CD14-positive monocyte (primary cell): Measurements from ENCODE around the gene SIGLEC1. TPM values are rescaled to one million over a fixed set of nuclear protein-coding genes. Genes with fewer than 3 reads are reported as not detected.

Experiments used
- DNase-seq, 3 donors: peaks; one replicate each; pipeline ENCODE4 v3.0.0-alpha.2; 2011 to 2022
- H2AFZ ChIP-seq: 2 replicates; pipeline ENCODE4 v1.6.0; 2012; ENCODE audit warnings: mild to moderate bottlenecking, low read depth, low read length, inconsistent platforms; ENCODE audit not compliant: insufficient read depth, poor library complexity, severe bottlenecking
- H3K27ac ChIP-seq, 2 donors: 1 replicate in 1 of 2; 2 replicates in 1 of 2; pipeline ENCODE4 v1.5.1; 2012 to 2013; ENCODE audit warnings: low read length in 2 of 2, control low read depth in 1 of 2, inconsistent platforms in 1 of 2, low read depth in 1 of 2, mild to moderate bottlenecking in 1 of 2
- H3K27me3 ChIP-seq, 2 donors: one replicate each; pipeline versions ENCODE4 v1.6.0 to v1.6.1; 2011 to 2013; ENCODE audit warnings: low read length in 2 of 2; ENCODE audit not compliant: control insufficient read depth in 2 of 2, insufficient read depth in 2 of 2
- H3K36me3 ChIP-seq, 2 donors: replicated peaks in 1 of 2; 1 replicate in 1 of 2; 2 replicates in 1 of 2; pipeline versions ENCODE4 v1.5.1 to v1.6.1; 2012 to 2013; ENCODE audit warnings: low read length in 2 of 2, control low read depth in 1 of 2, inconsistent platforms in 1 of 2, mild to moderate bottlenecking in 1 of 2; ENCODE audit not compliant: insufficient read depth in 2 of 2, control insufficient read depth in 1 of 2
- H3K4me1 ChIP-seq, 2 donors: 1 replicate in 1 of 2; 2 replicates in 1 of 2; pipeline versions ENCODE4 v1.5.1 to v1.6.1; 2012 to 2013; ENCODE audit warnings: low read length in 2 of 2, control low read depth in 1 of 2, inconsistent platforms in 1 of 2, mild to moderate bottlenecking in 1 of 2, moderate library complexity in 1 of 2; ENCODE audit not compliant: insufficient read depth in 2 of 2, control insufficient read depth in 1 of 2
- H3K4me2 ChIP-seq: replicated peaks from 2 replicates; pipeline ENCODE3; 2012; ENCODE audit warnings: low read length, moderate library complexity, mild to moderate bottlenecking; ENCODE audit not compliant: poor library complexity, severe bottlenecking; ENCODE audit errors: extremely low read depth
- H3K4me3 ChIP-seq, 3 experiments: fragments of 200-600 bp in 1 of 3; sonication (generic) in 1 of 3; replicated peaks in 1 of 3; 1 replicate in 2 of 3; 2 replicates in 1 of 3; pipeline ENCODE4 v1.5.1; 2011 to 2013; ENCODE audit warnings: low read length in 3 of 3, mild to moderate bottlenecking in 3 of 3, control low read depth in 2 of 3, low read depth in 2 of 3, inconsistent platforms in 1 of 3, moderate library complexity in 1 of 3
- H3K79me2 ChIP-seq: 2 replicates; pipeline ENCODE4 v1.6.0; 2012; ENCODE audit warnings: mild to moderate bottlenecking, control low read depth, inconsistent platforms, low read length, moderate library complexity; ENCODE audit not compliant: insufficient read depth
- H3K9ac ChIP-seq: 2 replicates; pipeline ENCODE4 v1.6.0; 2017; ENCODE audit warnings: low read length, mild to moderate bottlenecking; ENCODE audit not compliant: insufficient read depth, poor library complexity, severe bottlenecking
- H3K9me3 ChIP-seq, 2 donors: replicated peaks in 1 of 2; 1 replicate in 1 of 2; 2 replicates in 1 of 2; pipeline versions ENCODE4 v1.5.1 to v1.6.1; 2012 to 2013; ENCODE audit warnings: low read length in 2 of 2, control low read depth in 1 of 2; ENCODE audit not compliant: control insufficient read depth in 1 of 2, insufficient read depth in 1 of 2
- H4K20me1 ChIP-seq: 2 replicates; pipeline ENCODE4 v1.6.0; 2012; ENCODE audit warnings: mild to moderate bottlenecking, low read length, control low read depth, moderate library complexity; ENCODE audit not compliant: insufficient read depth
- H3K27ac Mint-ChIP-seq, 7 donors: one replicate each; pipeline ENCODE4 v1.8.0; 2020; ENCODE audit warnings: mild to moderate bottlenecking in 7 of 7, mixed read lengths in 7 of 7, moderate library complexity in 6 of 7, inconsistent platforms in 2 of 7
- H3K27me3 Mint-ChIP-seq, 3 donors: one replicate each; pipeline ENCODE4 v1.8.0; 2021 to 2022; ENCODE audit warnings: low read depth in 3 of 3, mild to moderate bottlenecking in 3 of 3, mixed read lengths in 3 of 3, moderate library complexity in 3 of 3, inconsistent platforms in 1 of 3
- H3K36me3 Mint-ChIP-seq, 2 donors: one replicate each; pipeline ENCODE4 v1.8.0; 2020; ENCODE audit warnings: mixed read lengths in 2 of 2, inconsistent platforms in 1 of 2, mild to moderate bottlenecking in 1 of 2
- H3K4me1 Mint-ChIP-seq: one replicate; pipeline ENCODE4 v1.8.0; 2020; ENCODE audit warnings: mild to moderate bottlenecking, mixed read lengths
- H3K4me3 Mint-ChIP-seq, 2 donors: one replicate each; pipeline ENCODE4 v1.8.0; 2020; ENCODE audit warnings: mild to moderate bottlenecking in 2 of 2, mixed read lengths in 2 of 2, moderate library complexity in 1 of 2
- H3K9me3 Mint-ChIP-seq, 7 donors: one replicate each; pipeline ENCODE4 v1.8.0; 2020 to 2022; ENCODE audit warnings: mixed read lengths in 7 of 7, mild to moderate bottlenecking in 6 of 7, moderate library complexity in 6 of 7, inconsistent platforms in 2 of 7
- WGBS: methylation state at CpG from one replicate; pipeline ENCODE4 v1.1.5; 2013; ENCODE audit warnings: missing lambda C conversion rate; ENCODE audit not compliant: insufficient coverage; 5-methylcytosine and 5-hydroxymethylcytosine counted together
- intact Hi-C, 2 donors: fragments of 100-400 bp; cut with micrococcal nuclease; formaldehyde crosslinking; loops; one replicate each; pipeline versions ENCODE4 v1.15.0 to v1.15.1; 2023
- polyA plus RNA-seq, 3 donors: library from polyadenylated mRNA; depleted of rRNA in 1 of 3; unstranded in 2 of 3; stranded (reverse) in 1 of 3; fragments of 300-500 nt in 2 of 3; fragments of >200 nt in 1 of 3; fragmentation: Illumina TruSeq in 2 of 3; gene quantifications; 1 replicate in 2 of 3; 2 replicates in 1 of 3; pipeline ENCODE4 v1.2.3, GENCODE V29; 2012 to 2021
- TF ChIP-seq, protein P1 (sequence below): fragments of 200-600 bp; IDR thresholded peaks from one replicate; pipeline ENCODE4 v1.8.0; 2022; ENCODE audit warnings: antibody characterized with exemption, mild to moderate bottlenecking

Gene SIGLEC1
- polyA plus RNA-seq, 3 donors = 1.6 to 23.5 (median 2.5) TPM

GRCh38 chr20:3667434-3668037 is 44.9 kb downstream of the SIGLEC1 start:
- intact Hi-C loops = no loop called here
- H3K9ac ChIP-seq = no peak overlapping the region
- no peak overlapping the region for H3K27ac ChIP-seq
- no peaks in the 10 kb centered on the region for H3K9me3 ChIP-seq
- DNase-seq = no peak
- H3K4me3 Mint-ChIP-seq = peak overlapping the region in 1 of 2 donors; percentile 54
- H3K9me3 Mint-ChIP-seq = peaks cover 0 to 2% (median 0%) of the 10 kb centered on the region in 7 donors
- H3K36me3 ChIP-seq = no peaks in the 10 kb centered on the region
- H3K27me3 Mint-ChIP-seq = peaks cover 25 to 51% (median 50%) of the 10 kb centered on the region in 3 donors
- H3K36me3 Mint-ChIP-seq = no peaks in the 10 kb centered on the region
- peaks cover 3 to 35% of the 10 kb centered on the region in 2 donors for H3K27me3 ChIP-seq
- TF ChIP-seq, protein P1, sequence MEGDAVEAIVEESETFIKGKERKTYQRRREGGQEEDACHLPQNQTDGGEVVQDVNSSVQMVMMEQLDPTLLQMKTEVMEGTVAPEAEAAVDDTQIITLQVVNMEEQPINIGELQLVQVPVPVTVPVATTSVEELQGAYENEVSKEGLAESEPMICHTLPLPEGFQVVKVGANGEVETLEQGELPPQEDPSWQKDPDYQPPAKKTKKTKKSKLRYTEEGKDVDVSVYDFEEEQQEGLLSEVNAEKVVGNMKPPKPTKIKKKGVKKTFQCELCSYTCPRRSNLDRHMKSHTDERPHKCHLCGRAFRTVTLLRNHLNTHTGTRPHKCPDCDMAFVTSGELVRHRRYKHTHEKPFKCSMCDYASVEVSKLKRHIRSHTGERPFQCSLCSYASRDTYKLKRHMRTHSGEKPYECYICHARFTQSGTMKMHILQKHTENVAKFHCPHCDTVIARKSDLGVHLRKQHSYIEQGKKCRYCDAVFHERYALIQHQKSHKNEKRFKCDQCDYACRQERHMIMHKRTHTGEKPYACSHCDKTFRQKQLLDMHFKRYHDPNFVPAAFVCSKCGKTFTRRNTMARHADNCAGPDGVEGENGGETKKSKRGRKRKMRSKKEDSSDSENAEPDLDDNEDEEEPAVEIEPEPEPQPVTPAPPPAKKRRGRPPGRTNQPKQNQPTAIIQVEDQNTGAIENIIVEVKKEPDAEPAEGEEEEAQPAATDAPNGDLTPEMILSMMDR = no peak
- no peak overlapping the region for H3K4me2 ChIP-seq
- H3K4me1 ChIP-seq = peaks cover 2 to 3% of the 10 kb centered on the region in 2 donors
- H3K4me1 Mint-ChIP-seq = no peaks in the 10 kb centered on the region
- no peak overlapping the region for H3K4me3 ChIP-seq
- no peaks in the 10 kb centered on the region for H4K20me1 ChIP-seq
- H2AFZ ChIP-seq = no peak overlapping the region
- 97% methylated on average over 3 of the region's 8 CpGs for WGBS
- no peak overlapping the region for H3K27ac Mint-ChIP-seq
- no peaks in the 10 kb centered on the region for H3K79me2 ChIP-seq

DNA sequence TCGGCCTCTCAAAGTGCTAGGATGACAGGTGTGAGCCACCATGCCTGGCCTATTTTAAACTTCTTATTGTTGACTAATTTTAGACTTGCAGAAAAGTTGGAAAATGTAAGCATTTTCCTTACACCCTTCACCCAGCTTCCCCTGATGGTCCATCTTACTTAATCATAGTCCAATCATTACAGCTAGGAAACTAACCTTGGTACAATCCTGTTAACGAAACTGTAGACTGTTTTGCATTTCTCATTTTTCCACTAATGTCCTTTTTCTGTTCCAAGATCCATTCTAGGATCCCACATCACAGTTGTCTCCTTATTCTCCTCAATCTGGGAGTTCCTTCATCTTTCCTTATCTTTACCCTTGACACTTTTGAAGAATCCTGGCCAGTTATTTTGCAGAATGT is 48.5 kb downstream of the SIGLEC1 start:
- Histone ChIP-seq H3K9me3 (no peaks in the 10 kb centered on the region), H3K9ac (no peak overlapping the region), H3K4me2 (no peak overlapping the region), H3K27ac (no peak overlapping the region), H4K20me1 (no peaks in the 10 kb centered on the region), H3K27me3 (peaks cover 21 to 36% of the 10 kb centered on the region in 2 donors), H3K36me3 (no peaks in the 10 kb centered on the region), H3K79me2 (no peaks in the 10 kb centered on the region), H3K4me1 (peaks cover 6 to 16% of the 10 kb centered on the region in 2 donors), H3K4me3 (no peak overlapping the region), H2AFZ (no peak overlapping the region)
- no peak for DNase-seq
- 91% methylated on average over 1 of the region's 2 CpGs for WGBS
- Mint-ChIP-seq H3K4me1 (peaks cover 12% of the 10 kb centered on the region), H3K9me3 (peaks cover 0 to 7% (median 0%) of the 10 kb centered on the region in 7 donors), H3K4me3 (no peak overlapping the region), H3K36me3 (peaks cover 0 to 3% of the 10 kb centered on the region in 2 donors), H3K27ac (no peak overlapping the region), H3K27me3 (peaks cover 40 to 57% (median 51%) of the 10 kb centered on the region in 3 donors)
- intact Hi-C loops = no loop called here
- TF ChIP-seq, protein P1 = no peak
